Caco-2 (cell line): ENCODE results near the gene AGTRAP. TPM values are rescaled to one million over a fixed set of nuclear protein-coding genes. Genes with fewer than 3 reads are reported as not detected.

ENCODE experiments used
- BruUV-seq: library from RNA; stranded (reverse); fragments of 400-500 nt; replicated peaks from 2 replicates; lab custom pipeline; 2021; lab: Mats Ljungman, UMichigan
- CTCF ChIA-PET: fragments of 300-600 bp; sonication (Branson Sonifier 250); formaldehyde crosslinking; loops from one replicate; lab custom pipeline; 2022; ENCODE audit warnings: antibody characterized with exemption; lab: Charles Lee
- POLR2A ChIA-PET: fragments of 300-600 bp; sonication (Branson Sonifier 250); formaldehyde crosslinking; loops from one replicate; lab custom pipeline; 2022; ENCODE audit warnings: antibody characterized with exemption; lab: Charles Lee
- DNase-seq, 2 experiments: peaks; one replicate each; pipeline versions ENCODE4 v3.0.0 to v3.0.0-alpha.2; 2020 to 2022
- H3K27me3 ChIP-seq: replicated peaks from 2 replicates; pipeline ENCODE4 v1.6.0; 2011; ENCODE audit warnings: low read length; ENCODE audit not compliant: control insufficient read depth, insufficient read depth
- H3K36me3 ChIP-seq: 2 replicates; pipeline ENCODE4 v1.5.1; 2011; ENCODE audit warnings: low read length; ENCODE audit not compliant: control insufficient read depth, insufficient read depth
- H3K4me1 ChIP-seq: fragments of 250-450 bp; sonication (Bioruptor Pico); 2 replicates; pipeline ENCODE4 v1.5.1; 2020; ENCODE audit warnings: mild to moderate bottlenecking
- H3K4me3 ChIP-seq: 2 replicates; pipeline ENCODE4 v1.5.1; 2011; ENCODE audit warnings: low read depth, mild to moderate bottlenecking, control low read depth, low read length
- H3K9me3 ChIP-seq: fragments of 250-450 bp; sonication (Bioruptor Pico); 2 replicates; pipeline ENCODE4 v1.5.1; 2020; ENCODE audit warnings: mild to moderate bottlenecking, moderate library complexity
- H3K27ac Mint-ChIP-seq: one replicate; pipeline ENCODE4 v1.8.0; 2022; ENCODE audit warnings: mixed read lengths; ENCODE audit not compliant: unreplicated experiment
- H3K27me3 Mint-ChIP-seq: one replicate; pipeline ENCODE4 v1.8.0; 2022; ENCODE audit warnings: mixed read lengths; ENCODE audit not compliant: insufficient read depth, unreplicated experiment
- H3K36me3 Mint-ChIP-seq: one replicate; pipeline ENCODE4 v1.8.0; 2022; ENCODE audit warnings: mild to moderate bottlenecking, mixed read lengths; ENCODE audit not compliant: insufficient read depth, unreplicated experiment
- H3K4me1 Mint-ChIP-seq: one replicate; pipeline ENCODE4 v1.8.0; 2022; ENCODE audit warnings: low read depth, mixed read lengths; ENCODE audit not compliant: unreplicated experiment
- H3K4me3 Mint-ChIP-seq: one replicate; pipeline ENCODE4 v1.8.0; 2022; ENCODE audit warnings: mild to moderate bottlenecking, moderate library complexity, mixed read lengths; ENCODE audit not compliant: unreplicated experiment
- H3K9me3 Mint-ChIP-seq: one replicate; pipeline ENCODE4 v1.8.0; 2022; ENCODE audit warnings: mixed read lengths; ENCODE audit not compliant: unreplicated experiment
- intact Hi-C: fragments of 100-400 bp; cut with micrococcal nuclease; formaldehyde crosslinking; loops from one replicate; pipeline ENCODE4 v1.10.0; 2022; ENCODE audit not compliant: unreplicated experiment
- total RNA-seq: library from RNA; stranded (reverse); gene quantifications from 2 replicates; pipeline ENCODE4 v1.2.3, GENCODE V29; 2022
- TF ChIP-seq, protein P1 (sequence below), 2 experiments: fragments of 200-600 bp in 1 of 2; IDR thresholded peaks; 1 replicate in 1 of 2; 2 replicates in 1 of 2; pipeline versions ENCODE4 v1.5.1 to v1.8.0; 2011 to 2022; ENCODE audit warnings: antibody characterized with exemption in 1 of 2, control low read depth in 1 of 2, inconsistent platforms in 1 of 2, low read depth in 1 of 2, low read length in 1 of 2, mild to moderate bottlenecking in 1 of 2, moderate library complexity in 1 of 2; ENCODE audit not compliant: insufficient read depth in 1 of 2, severe bottlenecking in 1 of 2, unreplicated experiment in 1 of 2

The AGTRAP gene
- total RNA-seq, 1 experiment from 2014 or later, result 44.4 TPM

- TF ChIP-seq, protein P1, sequence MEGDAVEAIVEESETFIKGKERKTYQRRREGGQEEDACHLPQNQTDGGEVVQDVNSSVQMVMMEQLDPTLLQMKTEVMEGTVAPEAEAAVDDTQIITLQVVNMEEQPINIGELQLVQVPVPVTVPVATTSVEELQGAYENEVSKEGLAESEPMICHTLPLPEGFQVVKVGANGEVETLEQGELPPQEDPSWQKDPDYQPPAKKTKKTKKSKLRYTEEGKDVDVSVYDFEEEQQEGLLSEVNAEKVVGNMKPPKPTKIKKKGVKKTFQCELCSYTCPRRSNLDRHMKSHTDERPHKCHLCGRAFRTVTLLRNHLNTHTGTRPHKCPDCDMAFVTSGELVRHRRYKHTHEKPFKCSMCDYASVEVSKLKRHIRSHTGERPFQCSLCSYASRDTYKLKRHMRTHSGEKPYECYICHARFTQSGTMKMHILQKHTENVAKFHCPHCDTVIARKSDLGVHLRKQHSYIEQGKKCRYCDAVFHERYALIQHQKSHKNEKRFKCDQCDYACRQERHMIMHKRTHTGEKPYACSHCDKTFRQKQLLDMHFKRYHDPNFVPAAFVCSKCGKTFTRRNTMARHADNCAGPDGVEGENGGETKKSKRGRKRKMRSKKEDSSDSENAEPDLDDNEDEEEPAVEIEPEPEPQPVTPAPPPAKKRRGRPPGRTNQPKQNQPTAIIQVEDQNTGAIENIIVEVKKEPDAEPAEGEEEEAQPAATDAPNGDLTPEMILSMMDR (IDR thresholded peaks at IDR 0.05; ENCODE audit: insufficient read depth in 1 of 2, low read depth in 1 of 2, low read length in 1 of 2, severe bottlenecking in 1 of 2, unreplicated experiment in 1 of 2), result no peak
Measured at GRCh38 chr1:11720033-11720376, 15.9 kb upstream of the AGTRAP start.

GRCh38 chr1:11720525-11720924 lies 15.4 kb upstream of the AGTRAP start:
- no peak overlapping the region for H3K27ac Mint-ChIP-seq
- CTCF ChIA-PET, result no interaction called here
- H3K9me3 ChIP-seq, result no peaks in the 10 kb centered on the region
- H3K4me1 ChIP-seq, result no peaks in the 10 kb centered on the region
- no peaks in the 10 kb centered on the region for H3K27me3 Mint-ChIP-seq
- TF ChIP-seq, protein P1 (IDR thresholded peaks at IDR 0.05; ENCODE audit: insufficient read depth in 1 of 2, low read depth in 1 of 2, low read length in 1 of 2, severe bottlenecking in 1 of 2, unreplicated experiment in 1 of 2), result no peak
- H3K27me3 ChIP-seq, result no peaks in the 10 kb centered on the region
- H3K9me3 Mint-ChIP-seq, result no peaks in the 10 kb centered on the region
- intact Hi-C loops, result no loop called here
- H3K36me3 Mint-ChIP-seq, result no peaks in the 10 kb centered on the region
- POLR2A ChIA-PET, result no interaction called here
- no peaks in the 10 kb centered on the region for H3K4me1 Mint-ChIP-seq
- no peak overlapping the region for H3K4me3 ChIP-seq
- no TSS peak for BruUV-seq
- no peak overlapping the region for H3K4me3 Mint-ChIP-seq
- no peaks in the 10 kb centered on the region for H3K36me3 ChIP-seq
- DNase-seq, result no peak

More at GRCh38 chr1:11720033-11720376, 15.9 kb upstream of the AGTRAP start:
- Mint-ChIP-seq H3K4me3 (peak overlapping the region; percentile 72), H3K27ac (no peak overlapping the region), H3K36me3 (no peaks in the 10 kb centered on the region), H3K4me1 (no peaks in the 10 kb centered on the region), H3K27me3 (no peaks in the 10 kb centered on the region), H3K9me3 (no peaks in the 10 kb centered on the region)
- Histone ChIP-seq H3K4me1 (no peaks in the 10 kb centered on the region), H3K27me3 (no peaks in the 10 kb centered on the region), H3K4me3 (no peak overlapping the region), H3K36me3 (no peaks in the 10 kb centered on the region), H3K9me3 (no peaks in the 10 kb centered on the region)
- CTCF ChIA-PET, result interaction anchor here (0.5 to 3.1 kb wide), 8 partner anchors 9 to 264 kb away, joined by 3 to 17 read pairs (median 4); partner anchors contain the start of genes AGTRAP, FBXO2 and FBXO6
- DNase-seq, result no peak
- intact Hi-C loops, result no loop called here
- POLR2A ChIA-PET, result no interaction called here
- BruUV-seq, result no TSS peak

DNA sequence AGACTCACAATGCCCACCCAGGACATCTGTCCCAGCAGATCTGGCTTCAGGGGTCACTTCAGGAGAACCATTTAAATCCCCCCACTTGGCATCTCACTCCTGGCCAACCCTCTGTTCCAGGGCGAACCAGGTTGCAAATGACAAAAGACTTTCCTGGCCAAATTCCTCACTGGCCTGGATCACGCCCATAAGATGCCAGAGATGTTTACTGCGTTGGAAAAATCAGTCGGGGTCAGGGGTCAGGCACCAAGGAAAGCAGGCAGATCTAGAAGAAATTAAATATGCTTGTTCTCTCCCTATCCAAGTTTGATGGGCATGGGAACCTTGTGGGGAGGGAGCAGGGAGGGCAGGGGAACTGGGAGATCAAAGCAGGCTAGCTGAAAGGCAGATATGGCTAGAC lies 14.6 kb upstream of the AGTRAP start:
- ChIA-PET POLR2A (no interaction called here), CTCF (no interaction called here)
- no peaks in the 10 kb centered on the region for H3K36me3 ChIP-seq
- Mint-ChIP-seq H3K36me3 (no peaks in the 10 kb centered on the region), H3K27ac (no peak overlapping the region), H3K9me3 (no peaks in the 10 kb centered on the region), H3K4me1 (no peaks in the 10 kb centered on the region), H3K4me3 (no peak overlapping the region), H3K27me3 (no peaks in the 10 kb centered on the region)
- H3K4me1 ChIP-seq, result no peaks in the 10 kb centered on the region
- no peak for DNase-seq
- no peaks in the 10 kb centered on the region for H3K27me3 ChIP-seq
- TF ChIP-seq, protein P1 (IDR thresholded peaks at IDR 0.05; ENCODE audit: insufficient read depth in 1 of 2, low read depth in 1 of 2, low read length in 1 of 2, severe bottlenecking in 1 of 2, unreplicated experiment in 1 of 2), result no peak
- BruUV-seq, result no TSS peak
- H3K9me3 ChIP-seq, result no peaks in the 10 kb centered on the region
- no peak overlapping the region for H3K4me3 ChIP-seq
- intact Hi-C loops, result no loop called here
